ENCODE measurements around the gene CD38. TPM values are rescaled to one million over a fixed set of nuclear protein-coding genes. Genes with fewer than 3 reads are reported as not detected.
"Not testable (repeated sequence)": the region's sequence is repeated elsewhere in the genome, so short reads cannot be mapped to it uniquely, and the experiment has no call there.

The CD38 gene
- total RNA-seq, 1 experiment from 2014 or later: 0.12 TPM

DNA sequence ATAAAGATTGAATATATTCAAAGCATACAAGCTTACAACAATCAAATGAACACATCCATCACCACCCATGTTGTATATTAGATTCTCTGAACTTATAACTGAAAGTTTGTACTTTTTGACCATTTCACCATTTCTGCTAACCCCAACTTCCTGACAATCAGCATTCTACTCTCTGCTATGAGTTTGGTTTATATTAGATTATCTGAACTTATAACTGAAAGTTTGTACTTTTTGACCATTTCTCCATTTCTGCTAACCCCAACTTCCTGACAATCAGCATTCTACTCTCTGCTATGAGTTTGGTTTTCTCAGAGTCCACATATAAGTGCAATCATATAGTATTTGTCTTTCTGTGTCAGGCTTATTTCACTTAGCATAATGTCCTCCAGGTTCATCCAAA is 15.7 kb upstream of the CD38 start:
- DNase-seq (ENCODE audit: low read depth): not testable (repeated sequence)

DNA sequence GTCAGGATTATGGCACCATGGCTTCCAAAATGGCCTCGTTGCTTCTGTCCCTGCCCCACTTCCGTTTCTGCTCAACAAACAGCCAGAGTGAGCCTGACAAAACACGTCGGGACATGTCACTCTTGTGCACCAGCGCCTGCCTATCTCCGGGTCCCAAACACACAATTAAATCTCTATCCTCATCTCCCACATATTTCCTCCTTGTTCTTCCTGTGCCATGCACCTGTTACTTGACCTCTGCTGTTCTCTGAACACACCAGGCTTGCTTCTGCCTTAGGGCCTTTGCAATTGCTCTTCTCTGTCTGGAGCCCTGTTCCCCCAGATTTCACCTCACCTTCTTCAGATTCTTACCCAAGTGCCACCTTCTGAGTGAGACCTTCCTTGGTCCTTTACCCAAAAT is 12.7 kb upstream of the CD38 start:
- no peak for DNase-seq (ENCODE audit: low read depth)

- no peak for DNase-seq (ENCODE audit: low read depth)
Observed at GRCh38 chr4:15765910-15766697, 12.0 kb upstream of the CD38 start.

DNA sequence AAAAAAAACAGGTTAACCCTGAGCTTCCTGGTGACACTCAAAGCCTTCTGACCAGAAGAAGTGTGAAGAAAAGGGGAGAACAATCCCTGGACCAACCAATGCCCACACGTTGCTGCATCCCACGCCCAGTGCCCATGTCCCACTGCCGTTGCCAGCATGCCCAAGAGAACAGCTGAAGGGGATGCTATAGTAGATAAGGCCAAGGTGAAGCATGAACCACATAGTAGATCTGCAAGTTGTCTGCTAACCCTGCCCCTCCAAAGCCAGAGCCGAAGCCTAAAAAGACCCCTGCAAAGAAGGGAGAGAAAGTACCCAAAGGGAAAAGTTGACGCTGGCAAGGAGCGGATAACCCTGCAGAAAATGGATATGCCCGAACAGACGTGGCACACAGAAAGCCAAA is 11.3 kb upstream of the CD38 start:
- no peak for DNase-seq (ENCODE audit: low read depth)

GRCh38 chr4:15769202-15769601 is 8.9 kb upstream of the CD38 start:
- no peak for DNase-seq (ENCODE audit: low read depth)

GRCh38 chr4:15771216-15772058 is 6.7 kb upstream of the CD38 start:
- no peak for DNase-seq (ENCODE audit: low read depth)

DNA sequence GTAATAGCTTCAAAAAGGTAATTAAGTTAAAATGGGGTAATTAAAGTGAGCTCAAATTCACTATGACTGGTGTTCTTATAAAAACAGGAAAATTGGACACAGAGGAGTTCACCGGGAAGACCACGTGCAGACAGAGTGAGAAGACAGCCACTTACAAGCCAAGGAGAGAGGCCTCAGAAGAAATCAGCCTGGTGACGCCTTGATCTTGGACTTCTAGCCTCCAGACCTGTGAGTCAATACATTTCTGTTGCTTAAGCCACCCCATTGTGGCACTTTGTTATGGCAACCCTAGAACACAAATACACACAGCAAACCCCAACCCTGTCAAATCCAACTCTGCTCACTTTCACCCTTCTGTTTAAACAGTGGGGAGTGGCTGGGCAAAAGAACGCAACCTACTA is 4.1 kb upstream of the CD38 start:
- peak; percentile 9 for DNase-seq (ENCODE audit: low read depth)

DNA sequence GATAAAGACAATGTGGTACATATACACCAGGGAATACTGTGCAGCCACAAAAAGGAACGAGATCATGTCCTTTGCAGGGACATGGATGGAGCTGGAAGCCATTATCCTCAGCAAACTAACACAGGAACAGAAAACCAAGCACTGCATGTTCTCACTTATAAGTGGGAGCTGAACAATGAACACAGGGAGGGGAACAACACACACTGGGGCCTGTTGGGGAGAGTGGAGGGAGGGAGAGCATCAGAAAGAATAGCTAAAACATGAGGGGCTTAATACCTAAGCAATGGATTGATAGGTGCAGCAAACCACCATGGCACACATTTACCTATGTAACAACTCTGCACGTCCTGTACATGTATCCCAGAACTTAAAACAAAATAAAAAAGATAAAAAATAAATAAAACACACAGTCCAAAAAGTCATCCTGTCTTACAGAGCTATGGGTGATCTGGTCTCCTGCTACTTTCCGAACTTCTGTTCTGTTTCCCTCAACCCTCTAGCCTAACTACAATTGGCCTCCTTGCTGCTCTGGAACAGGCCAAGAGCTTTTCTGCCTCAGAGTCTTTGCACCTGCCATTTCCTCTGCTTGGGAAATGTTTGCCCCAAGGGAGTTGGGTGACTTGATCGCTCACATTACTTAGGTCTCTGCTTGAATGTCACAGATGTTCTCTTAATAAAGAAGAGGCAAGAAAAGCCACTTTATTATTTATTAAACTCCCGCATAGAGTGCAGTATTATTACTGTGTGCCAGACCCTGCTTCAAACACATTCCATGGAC is 1.1 kb upstream of the CD38 start:
- no peak for DNase-seq (ENCODE audit: low read depth)

DNA sequence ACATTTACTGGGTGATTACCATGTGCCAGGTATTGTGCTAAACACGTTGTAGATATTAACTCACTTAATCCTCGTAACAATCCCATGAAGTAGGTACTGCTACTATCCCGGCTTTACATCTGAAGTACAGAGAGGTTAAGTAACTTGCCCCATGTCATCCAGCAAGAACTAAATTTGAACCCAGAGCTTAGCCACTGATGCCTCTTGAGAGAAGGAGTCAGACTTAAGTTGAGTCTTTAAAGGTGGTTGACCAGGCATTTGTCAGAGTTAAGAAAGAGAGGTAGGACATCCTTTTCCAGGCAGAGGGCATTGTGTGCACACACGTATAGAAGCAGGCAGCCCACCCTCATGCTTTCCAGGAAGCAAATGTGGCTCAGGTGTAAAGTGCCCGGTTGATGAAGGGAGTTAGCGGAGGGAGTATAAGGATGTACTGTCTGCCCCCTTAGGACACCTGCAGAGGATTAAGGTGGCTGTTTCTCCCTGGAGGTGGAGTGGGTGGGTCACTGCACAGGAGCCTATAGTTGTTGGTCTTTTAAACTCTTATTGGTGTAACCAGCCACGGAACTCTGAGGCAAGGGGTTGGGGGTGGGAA is 335 bp upstream of the CD38 start:
- DNase-seq (ENCODE audit: low read depth): no peak

DNA sequence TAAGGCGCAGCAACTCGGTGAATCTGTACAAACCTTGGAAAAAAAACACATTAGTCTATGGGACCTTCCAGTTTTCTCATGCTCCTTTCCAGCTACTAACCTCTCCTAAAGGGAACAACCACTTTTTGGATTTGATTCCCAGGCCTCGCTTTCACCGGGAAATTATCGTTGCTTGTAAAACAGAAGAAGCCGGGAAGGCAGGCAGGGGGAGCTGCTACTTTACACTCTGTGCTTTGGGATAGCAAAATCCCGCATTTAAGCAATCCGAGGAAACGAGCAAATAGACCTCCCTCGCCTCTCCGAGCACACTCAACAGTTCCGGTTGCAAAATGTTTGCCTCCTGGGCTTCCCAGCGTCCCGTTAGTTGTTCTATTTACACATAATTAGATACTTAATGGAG is 1.2 kb downstream of the CD38 start:
- DNase-seq (ENCODE audit: low read depth): peak; percentile 52

- DNase-seq (ENCODE audit: low read depth): no peak
Observed at GRCh38 chr4:15779809-15780208, 1.7 kb downstream of the CD38 start.

GRCh38 chr4:15781427-15782095 is 3.4 kb downstream of the CD38 start:
- peak; percentile 17 for DNase-seq (ENCODE audit: low read depth)

- no peak for DNase-seq (ENCODE audit: low read depth)
Observed at GRCh38 chr4:15783676-15784075, 5.5 kb downstream of the CD38 start.

- no peak for DNase-seq (ENCODE audit: low read depth)
Observed at GRCh38 chr4:15784959-15785634, 7.0 kb downstream of the CD38 start.

- DNase-seq (ENCODE audit: low read depth): no peak
Observed at GRCh38 chr4:15786743-15787142, 8.6 kb downstream of the CD38 start.

GRCh38 chr4:15792974-15793373 is 14.8 kb downstream of the CD38 start:
- no peak for DNase-seq (ENCODE audit: low read depth)

DNA sequence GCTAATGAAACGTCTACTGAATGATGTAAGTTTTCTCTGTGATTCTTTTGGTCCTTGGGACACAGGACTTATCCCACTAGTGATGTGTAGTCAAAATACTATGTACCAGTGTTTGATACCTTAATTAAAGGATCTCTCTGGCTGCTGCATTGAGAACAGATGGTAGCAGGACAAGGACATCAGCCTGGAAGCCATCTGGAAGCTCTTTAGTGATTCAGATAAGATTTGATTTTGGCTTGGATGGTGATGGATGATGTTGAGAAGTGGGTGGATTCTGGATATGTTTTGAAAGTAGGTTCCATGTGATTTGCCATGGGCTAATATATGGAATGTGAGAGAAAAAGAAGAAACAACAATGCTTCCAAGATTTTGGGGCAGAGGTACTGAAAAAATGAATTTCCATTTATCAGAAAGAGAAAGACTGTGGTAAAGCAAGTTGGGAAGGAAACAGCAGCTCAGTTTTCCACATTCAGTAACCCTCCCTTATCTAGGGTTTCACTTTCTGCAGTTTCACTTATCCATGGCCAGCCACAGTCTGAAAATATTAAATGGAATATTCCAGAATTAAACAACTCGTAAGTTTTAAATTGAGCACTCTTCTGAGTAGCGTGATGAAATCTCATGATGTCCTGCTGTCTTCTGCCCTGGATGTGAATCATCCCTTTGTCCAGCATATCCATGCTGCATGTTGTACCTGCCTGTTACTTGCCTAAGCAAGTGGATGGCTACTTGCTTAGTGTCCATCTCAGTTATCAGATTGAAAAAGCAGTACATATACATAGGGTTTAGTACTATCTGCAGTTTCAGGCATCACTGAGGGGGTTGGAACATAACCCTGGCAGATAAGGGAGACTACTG is 15.6 kb downstream of the CD38 start:
- DNase-seq (ENCODE audit: low read depth): peak; percentile 5

GRCh38 chr4:15794426-15794825 is 16.3 kb downstream of the CD38 start:
- no peak for DNase-seq (ENCODE audit: low read depth)

DNA sequence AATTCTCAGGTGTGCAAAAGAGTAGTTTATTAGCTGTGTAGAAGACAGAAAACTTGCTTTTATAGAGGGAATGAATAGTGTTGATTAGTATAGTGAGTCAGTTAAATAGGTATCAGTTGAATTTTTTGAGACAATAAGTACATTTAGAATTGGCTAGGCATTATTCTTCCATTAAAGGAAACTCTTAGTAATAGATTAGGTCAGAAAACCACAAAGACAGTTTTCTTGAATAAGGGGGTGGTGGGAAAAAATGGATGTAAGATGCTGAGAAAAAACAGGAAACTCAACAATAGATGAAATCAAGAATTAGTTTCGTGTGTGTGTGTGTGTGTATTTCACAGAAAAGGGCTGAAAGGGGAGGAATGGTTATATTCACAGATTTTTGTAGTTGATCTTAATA is 16.8 kb downstream of the CD38 start:
- DNase-seq (ENCODE audit: low read depth): no peak

DNA sequence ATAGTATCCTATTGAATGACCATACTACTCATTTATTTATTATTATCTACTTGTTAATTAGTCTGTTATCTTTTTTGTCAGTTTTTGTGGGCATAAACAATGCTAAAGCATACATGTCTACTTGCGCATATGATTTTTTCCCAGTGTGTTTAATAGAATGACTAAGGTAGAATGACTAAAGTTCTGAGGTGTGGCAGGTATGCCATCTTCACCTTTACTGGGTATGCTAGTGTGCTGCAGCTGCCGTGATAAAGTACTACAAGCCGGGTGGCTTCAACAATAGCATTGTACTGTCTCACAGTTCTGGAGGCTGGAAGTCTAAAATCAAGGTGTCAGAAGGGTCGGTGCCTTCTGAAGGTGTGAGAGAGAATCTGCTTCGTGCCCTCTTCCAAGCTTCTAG is 19.2 kb downstream of the CD38 start:
- no peak for DNase-seq (ENCODE audit: low read depth)
